MM.1S (cell line): ENCODE data around the gene ADK.

Experiments
- DNase-seq: peaks from one replicate; pipeline ENCODE4 v3.0.0-alpha.2; 2015
- H2AFZ ChIP-seq: fragments of 300-600 bp; sonication (generic); 2 replicates; pipeline ENCODE4 v1.6.0; 2016; ENCODE audit warnings: antibody characterized with exemption, low read length
- H3F3A ChIP-seq: fragments of 300-600 bp; sonication (generic); 2 replicates; pipeline ENCODE4 v1.6.1; 2016; ENCODE audit warnings: mild to moderate bottlenecking, antibody characterized with exemption, low read length, moderate library complexity, mixed read lengths; ENCODE audit not compliant: insufficient read depth
- H3K27ac ChIP-seq: fragments of 300-600 bp; sonication (generic); 2 replicates; pipeline ENCODE4 v1.5.1; 2016; ENCODE audit warnings: mild to moderate bottlenecking, low read length
- H3K27me3 ChIP-seq: fragments of 300-600 bp; sonication (generic); replicated peaks from 2 replicates; pipeline ENCODE4 v1.6.0; 2016; ENCODE audit warnings: low read length; ENCODE audit not compliant: insufficient read depth
- H3K36me3 ChIP-seq: fragments of 300-600 bp; sonication (generic); replicated peaks from 2 replicates; pipeline ENCODE4 v1.6.1; 2016; ENCODE audit warnings: mild to moderate bottlenecking, low read length, mixed read lengths; ENCODE audit not compliant: insufficient read depth
- H3K4me1 ChIP-seq: fragments of 300-600 bp; sonication (generic); 2 replicates; pipeline ENCODE4 v1.6.1; 2016; ENCODE audit warnings: low read length, mixed read lengths
- H3K4me2 ChIP-seq: fragments of 300-600 bp; sonication (generic); 2 replicates; pipeline ENCODE4 v1.6.0; 2016; ENCODE audit warnings: low read depth, low read length
- H3K4me3 ChIP-seq: fragments of 300-600 bp; sonication (generic); 2 replicates; pipeline ENCODE4 v1.5.1; 2016; ENCODE audit warnings: low read length, mixed read lengths
- H3K79me2 ChIP-seq: fragments of 300-600 bp; sonication (generic); 2 replicates; pipeline ENCODE4 v1.6.1; 2016; ENCODE audit warnings: mixed run types, low read length, mixed read lengths
- H3K9ac ChIP-seq: fragments of 300-600 bp; sonication (generic); 2 replicates; pipeline ENCODE4 v1.6.1; 2016; ENCODE audit warnings: low read length, mixed read lengths
- H3K9me2 ChIP-seq: fragments of 300-600 bp; sonication (generic); replicated peaks from 2 replicates; pipeline ENCODE4 v1.6.1; 2016; ENCODE audit warnings: mild to moderate bottlenecking, low read length, mixed read lengths; ENCODE audit not compliant: insufficient read depth
- H3K9me3 ChIP-seq: fragments of 300-600 bp; sonication (generic); replicated peaks from 2 replicates; pipeline ENCODE4 v1.6.1; 2016; ENCODE audit warnings: mild to moderate bottlenecking, low read length, mixed read lengths; ENCODE audit not compliant: insufficient read depth
- H4K20me1 ChIP-seq: fragments of 300-600 bp; sonication (generic); 2 replicates; pipeline ENCODE4 v1.6.1; 2016; ENCODE audit warnings: mild to moderate bottlenecking, low read length, moderate library complexity, mixed read lengths; ENCODE audit not compliant: insufficient read depth
- CTCF ChIP-seq: fragments of 300-600 bp; sonication (generic); IDR thresholded peaks from 2 replicates; pipeline ENCODE4 v1.5.1; 2016; ENCODE audit warnings: antibody characterized with exemption, low read length, mixed read lengths
- EZH2 ChIP-seq: fragments of 300-600 bp; sonication (generic); optimal IDR thresholded peaks from 2 replicates; pipeline ENCODE3; 2017; ENCODE audit warnings: low read depth, mild to moderate bottlenecking, antibody characterized with exemption, low read length, mixed read lengths
- EZH2phosphoT487 ChIP-seq: fragments of 300-600 bp; sonication (generic); IDR thresholded peaks from 2 replicates; pipeline ENCODE4 v1.6.1; 2018; ENCODE audit warnings: antibody characterized with exemption, low read length

ADK gene

GRCh38 chr10:74206746-74207145 lies 55.7 kb downstream of the ADK start:
- H3F3A ChIP-seq = no peaks in the 10 kb centered on the region
- no peaks in the 10 kb centered on the region for H3K27me3 ChIP-seq
- H4K20me1 ChIP-seq = no peaks in the 10 kb centered on the region
- no peak overlapping the region for H3K27ac ChIP-seq
- no peak overlapping the region for H3K9ac ChIP-seq
- peaks cover 5% of the 10 kb centered on the region; the same call in 1 of the 2 replicates for H3K79me2 ChIP-seq
- H3K4me3 ChIP-seq = no peak overlapping the region
- H3K9me2 ChIP-seq = no peaks in the 10 kb centered on the region
- no peak overlapping the region for H3K4me2 ChIP-seq
- H3K36me3 ChIP-seq = no peaks in the 10 kb centered on the region
- DNase-seq = no peak
- H3K4me1 ChIP-seq = no peaks in the 10 kb centered on the region
- TF ChIP-seq CTCF (no peak), EZH2phosphoT487 (no peak), EZH2 (no peak)
- H2AFZ ChIP-seq = no peak overlapping the region
- H3K9me3 ChIP-seq = no peaks in the 10 kb centered on the region

GRCh38 chr10:74207691-74208480 lies 56.9 kb downstream of the ADK start:
- no peak overlapping the region for H3K9ac ChIP-seq
- no peak overlapping the region for H3K4me2 ChIP-seq

GRCh38 chr10:74208997-74209396 lies 58.0 kb downstream of the ADK start:
- Histone ChIP-seq H3F3A (no peaks in the 10 kb centered on the region), H3K9ac (no peak overlapping the region), H3K27me3 (no peaks in the 10 kb centered on the region), H4K20me1 (no peaks in the 10 kb centered on the region), H3K4me2 (no peak overlapping the region), H3K4me1 (no peaks in the 10 kb centered on the region), H3K36me3 (no peaks in the 10 kb centered on the region), H3K27ac (no peak overlapping the region), H3K4me3 (no peak overlapping the region), H3K9me2 (no peaks in the 10 kb centered on the region), H3K79me2 (peaks cover 7% of the 10 kb centered on the region; the same call in 1 of the 2 replicates), H2AFZ (no peak overlapping the region), H3K9me3 (no peaks in the 10 kb centered on the region)
- no peak for DNase-seq
- TF ChIP-seq EZH2 (no peak), CTCF (no peak), EZH2phosphoT487 (no peak)

More at GRCh38 chr10:74207691-74208480, 56.9 kb downstream of the ADK start:
- Histone ChIP-seq H3K27ac (no peak overlapping the region), H3K9me3 (no peaks in the 10 kb centered on the region), H3K4me3 (no peak overlapping the region), H3K27me3 (no peaks in the 10 kb centered on the region), H4K20me1 (no peaks in the 10 kb centered on the region), H3K9me2 (no peaks in the 10 kb centered on the region), H3K79me2 (peaks cover 5% of the 10 kb centered on the region; the same call in 1 of the 2 replicates), H3K36me3 (no peaks in the 10 kb centered on the region), H3F3A (no peaks in the 10 kb centered on the region), H3K4me1 (no peaks in the 10 kb centered on the region), H2AFZ (no peak overlapping the region)
- DNase-seq = no peak
- no peak for TF ChIP-seq EZH2phosphoT487
- TF ChIP-seq EZH2 = no peak
- TF ChIP-seq CTCF = no peak
